Chondrocyte (in vitro differentiated cells): ENCODE data around the gene KLHL22. TPM values are rescaled to one million over a fixed set of nuclear protein-coding genes. Genes with fewer than 3 reads are reported as not detected.

Experiments used
- DNase-seq: peaks from one replicate; pipeline ENCODE4 v3.0.0; 2021; ENCODE audit warnings: mixed read lengths, low spot score
- H3K27ac Mint-ChIP-seq: one replicate; pipeline ENCODE4 v1.8.0; 2021; ENCODE audit warnings: mild to moderate bottlenecking, moderate library complexity, mixed read lengths; ENCODE audit not compliant: unreplicated experiment
- H3K27me3 Mint-ChIP-seq: 2 replicates; pipeline ENCODE4 v1.8.0; 2021; ENCODE audit warnings: low read depth, mixed read lengths
- H3K36me3 Mint-ChIP-seq: 2 replicates; pipeline ENCODE4 v1.8.0; 2021; ENCODE audit warnings: low read depth, mixed read lengths
- H3K4me1 Mint-ChIP-seq: 2 replicates; pipeline ENCODE4 v1.8.0; 2021; ENCODE audit warnings: low read depth, mild to moderate bottlenecking, mixed read lengths
- H3K4me3 Mint-ChIP-seq: one replicate; pipeline ENCODE4 v1.8.0; 2021; ENCODE audit warnings: mild to moderate bottlenecking, moderate library complexity, mixed read lengths; ENCODE audit not compliant: unreplicated experiment
- H3K9me3 Mint-ChIP-seq: 2 replicates; pipeline ENCODE4 v1.8.0; 2021; ENCODE audit warnings: low read depth, mixed read lengths
- total RNA-seq: library from RNA; stranded (reverse); gene quantifications from 3 replicates; pipeline ENCODE4 v1.2.1, GENCODE V29; 2021
- TF ChIP-seq, protein P1 (sequence below): fragments of 200-600 bp; sonication (generic); IDR thresholded peaks from 2 replicates; pipeline ENCODE4 v1.5.0; 2021; ENCODE audit warnings: antibody characterized with exemption, mild to moderate bottlenecking, moderate library complexity

The KLHL22 gene
- total RNA-seq, 1 donor from 2014 or later: 37.3 TPM

DNA sequence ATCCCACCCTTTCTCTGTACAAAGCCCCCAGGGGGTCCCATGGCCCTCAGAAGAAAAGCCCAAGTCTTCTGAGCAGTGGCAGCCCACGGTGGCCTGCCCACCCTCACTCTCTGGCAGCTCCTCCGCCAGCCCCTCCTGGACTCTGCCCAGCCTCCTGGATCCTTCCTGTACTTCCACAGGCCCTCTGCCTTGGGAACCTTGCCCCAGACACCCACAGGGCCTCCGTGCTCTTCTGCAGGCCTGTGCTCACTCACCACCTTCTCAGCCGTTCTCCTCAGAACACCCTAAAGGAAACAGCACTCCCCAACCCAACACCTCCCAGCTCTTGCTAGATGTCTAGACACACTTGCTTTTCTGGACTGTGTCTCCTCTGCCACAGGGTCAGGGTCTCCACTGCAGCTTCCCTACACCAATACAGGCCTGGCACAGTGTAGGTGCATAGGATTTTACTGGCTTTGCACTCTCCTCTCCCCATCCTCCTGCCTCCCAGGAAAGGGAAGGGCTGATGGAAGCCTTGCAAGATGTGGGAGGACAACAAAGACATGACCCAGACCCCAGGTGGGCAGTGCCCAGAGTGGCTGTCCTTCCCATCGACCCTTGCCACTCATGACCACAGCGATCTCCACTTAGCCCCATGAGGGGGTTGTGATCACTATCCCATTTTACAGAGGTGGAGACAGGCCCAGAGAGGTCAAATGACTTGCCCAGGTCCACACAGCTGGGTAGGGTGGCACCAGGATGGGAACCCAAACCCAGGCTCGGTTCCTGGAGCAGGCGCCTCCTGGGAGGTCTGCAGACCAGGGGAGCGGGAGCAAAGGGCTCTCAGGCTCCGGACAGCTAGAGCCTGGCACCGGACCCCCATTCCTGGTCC lies 59.9 kb downstream of the KLHL22 start:
- no peaks in the 10 kb centered on the region for H3K9me3 Mint-ChIP-seq
- H3K4me1 Mint-ChIP-seq: peaks cover 49% of the 10 kb centered on the region
- H3K27ac Mint-ChIP-seq: peak overlapping the region; percentile 75
- TF ChIP-seq, protein P1, sequence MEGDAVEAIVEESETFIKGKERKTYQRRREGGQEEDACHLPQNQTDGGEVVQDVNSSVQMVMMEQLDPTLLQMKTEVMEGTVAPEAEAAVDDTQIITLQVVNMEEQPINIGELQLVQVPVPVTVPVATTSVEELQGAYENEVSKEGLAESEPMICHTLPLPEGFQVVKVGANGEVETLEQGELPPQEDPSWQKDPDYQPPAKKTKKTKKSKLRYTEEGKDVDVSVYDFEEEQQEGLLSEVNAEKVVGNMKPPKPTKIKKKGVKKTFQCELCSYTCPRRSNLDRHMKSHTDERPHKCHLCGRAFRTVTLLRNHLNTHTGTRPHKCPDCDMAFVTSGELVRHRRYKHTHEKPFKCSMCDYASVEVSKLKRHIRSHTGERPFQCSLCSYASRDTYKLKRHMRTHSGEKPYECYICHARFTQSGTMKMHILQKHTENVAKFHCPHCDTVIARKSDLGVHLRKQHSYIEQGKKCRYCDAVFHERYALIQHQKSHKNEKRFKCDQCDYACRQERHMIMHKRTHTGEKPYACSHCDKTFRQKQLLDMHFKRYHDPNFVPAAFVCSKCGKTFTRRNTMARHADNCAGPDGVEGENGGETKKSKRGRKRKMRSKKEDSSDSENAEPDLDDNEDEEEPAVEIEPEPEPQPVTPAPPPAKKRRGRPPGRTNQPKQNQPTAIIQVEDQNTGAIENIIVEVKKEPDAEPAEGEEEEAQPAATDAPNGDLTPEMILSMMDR: no peak
- H3K27me3 Mint-ChIP-seq: no peaks in the 10 kb centered on the region
- peak overlapping the region; percentile 71 for H3K4me3 Mint-ChIP-seq
- DNase-seq: peak; percentile 57
- H3K36me3 Mint-ChIP-seq: peaks cover 2% of the 10 kb centered on the region

DNA sequence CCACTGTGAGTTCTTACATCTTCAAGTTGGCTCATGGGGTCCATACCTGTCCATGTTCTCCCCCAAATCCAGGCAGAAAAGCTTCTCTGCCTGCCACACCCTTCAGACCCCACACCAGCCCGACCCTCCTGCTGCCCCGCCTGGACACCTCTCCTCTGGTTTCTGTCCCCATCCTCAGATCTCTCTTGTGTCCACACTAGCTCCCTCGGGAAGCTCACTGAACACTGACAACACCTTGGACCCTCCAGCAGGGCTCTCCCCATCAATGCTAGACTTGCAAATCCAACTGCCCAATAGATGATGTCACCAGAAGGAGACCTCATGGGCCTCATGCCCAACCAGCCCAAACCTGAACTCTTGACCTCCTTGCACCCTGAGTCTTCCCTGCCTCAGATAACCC lies 60.8 kb downstream of the KLHL22 start:
- peak overlapping the region; percentile 75 for H3K27ac Mint-ChIP-seq
- H3K9me3 Mint-ChIP-seq: no peaks in the 10 kb centered on the region
- TF ChIP-seq, protein P1: no peak
- peak; percentile 42 for DNase-seq
- H3K4me1 Mint-ChIP-seq: peaks cover 49% of the 10 kb centered on the region
- peak overlapping the region; percentile 19 for H3K4me3 Mint-ChIP-seq
- H3K36me3 Mint-ChIP-seq: peaks cover 2% of the 10 kb centered on the region
- no peaks in the 10 kb centered on the region for H3K27me3 Mint-ChIP-seq

DNA sequence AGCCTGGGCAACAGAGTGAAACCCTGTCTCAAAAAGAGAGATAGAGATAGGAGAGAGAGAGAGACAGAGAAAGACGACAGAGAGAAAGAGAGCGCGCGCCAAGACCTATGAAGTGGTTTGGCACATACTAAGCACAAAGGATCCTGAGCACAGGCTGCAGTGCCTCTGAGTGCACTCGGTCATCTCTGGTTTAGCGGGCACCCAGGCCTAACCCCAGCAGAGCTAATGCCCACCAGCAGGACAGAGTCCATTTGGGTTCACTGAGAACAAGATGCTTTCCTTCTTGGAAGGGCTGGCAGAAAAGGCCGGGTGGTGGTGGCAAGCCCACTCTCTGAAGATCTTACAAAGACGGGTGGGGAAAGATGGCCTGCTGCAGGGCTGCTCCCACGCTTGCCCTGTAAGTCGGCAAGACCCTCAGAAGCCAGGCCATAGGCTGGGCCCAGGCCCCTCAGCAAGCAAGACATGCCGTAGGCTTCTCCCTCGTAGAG lies 61.3 kb downstream of the KLHL22 start:
- Mint-ChIP-seq H3K27ac (no peak overlapping the region), H3K36me3 (peaks cover 2% of the 10 kb centered on the region), H3K4me1 (peaks cover 45% of the 10 kb centered on the region), H3K4me3 (no peak overlapping the region), H3K9me3 (no peaks in the 10 kb centered on the region), H3K27me3 (no peaks in the 10 kb centered on the region)
- DNase-seq: peak; percentile 55
- TF ChIP-seq, protein P1: no peak

DNA sequence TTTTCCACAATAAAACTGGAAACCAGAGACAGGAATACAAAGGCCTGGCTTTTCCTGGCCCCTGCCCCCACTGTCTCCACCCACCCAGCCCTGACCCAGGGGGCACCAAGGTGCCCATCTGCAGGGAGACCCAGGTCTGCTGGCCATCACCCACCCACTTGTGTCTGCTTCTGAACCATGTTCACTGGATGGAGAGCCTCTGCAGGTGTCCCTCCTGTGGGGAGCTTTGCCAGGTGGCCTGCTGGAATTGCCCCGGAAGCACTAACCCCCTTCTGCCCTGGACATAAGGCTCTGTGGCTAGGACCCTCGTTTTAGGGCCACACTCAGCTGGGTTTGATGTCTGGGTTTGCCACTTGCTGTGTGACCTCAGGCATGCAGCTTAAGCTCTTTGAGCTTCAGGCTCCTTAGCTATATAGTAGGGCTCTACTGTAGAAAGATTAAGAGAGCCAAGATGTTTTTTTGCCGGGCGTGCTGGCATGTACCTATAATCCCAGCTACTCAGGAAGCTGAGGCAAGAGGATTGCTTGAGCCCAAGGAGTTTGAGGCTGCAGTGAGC lies 61.8 kb downstream of the KLHL22 start:
- H3K36me3 Mint-ChIP-seq: peaks cover 4% of the 10 kb centered on the region
- H3K4me1 Mint-ChIP-seq: peaks cover 40% of the 10 kb centered on the region
- H3K27me3 Mint-ChIP-seq: no peaks in the 10 kb centered on the region
- DNase-seq: peak; percentile 69
- TF ChIP-seq, protein P1: no peak
- no peak overlapping the region for H3K27ac Mint-ChIP-seq
- H3K9me3 Mint-ChIP-seq: no peaks in the 10 kb centered on the region
- H3K4me3 Mint-ChIP-seq: no peak overlapping the region

DNA sequence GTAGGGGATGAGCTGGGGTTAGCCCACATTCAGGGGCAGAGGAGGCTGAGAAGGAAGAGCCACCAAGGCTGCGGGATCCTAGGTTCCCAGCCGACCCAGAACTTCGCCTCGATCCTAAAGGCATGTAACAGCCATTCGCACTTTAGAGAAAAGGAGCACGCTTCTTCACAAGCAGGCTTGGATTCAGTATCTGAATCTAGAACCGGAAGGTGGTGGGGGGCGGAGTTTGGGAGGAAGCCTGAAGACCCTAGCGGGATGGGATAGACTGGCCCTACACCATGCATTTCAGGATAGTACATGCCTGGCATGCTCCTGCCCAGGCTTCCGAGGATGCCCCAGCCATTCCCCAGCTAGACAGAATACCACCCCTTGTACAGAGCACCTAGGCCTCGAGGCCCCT lies 62.4 kb downstream of the KLHL22 start:
- peak; percentile 56 for DNase-seq
- H3K4me1 Mint-ChIP-seq: peaks cover 34% of the 10 kb centered on the region
- peaks cover 4% of the 10 kb centered on the region for H3K36me3 Mint-ChIP-seq
- no peaks in the 10 kb centered on the region for H3K27me3 Mint-ChIP-seq
- H3K27ac Mint-ChIP-seq: no peak overlapping the region
- no peaks in the 10 kb centered on the region for H3K9me3 Mint-ChIP-seq
- no peak overlapping the region for H3K4me3 Mint-ChIP-seq
- TF ChIP-seq, protein P1: no peak
